K562 (cell line): ENCODE measurements around the gene CEBPB. TPM values are rescaled to one million over a fixed set of nuclear protein-coding genes. Genes with fewer than 3 reads are reported as not detected.

Experiments used
- ATAC-seq: fragments of 200-7000 bp; cut with Tn5 transposase; 3 replicates; pipeline ENCODE4 v1.9.1; 2020; ENCODE audit warnings: moderate library complexity
- BruUV-seq: library from RNA; stranded (reverse); fragments of 400-500 nt; replicated peaks from 2 replicates; lab custom pipeline; 2021; lab: Mats Ljungman, UMichigan
- CTCF ChIA-PET: fragments of 300-600 bp; formaldehyde crosslinking; extraction: SDS; loops from one replicate; lab custom pipeline; 2021; ENCODE audit warnings: low intra/inter-chr PET ratio; lab: Yijun Ruan, JAX
- POLR2A ChIA-PET: fragments of 300-600, 350-650 bp; sonication (Branson Sonifier 250); formaldehyde crosslinking; extraction: SDS; loops from one replicate; lab custom pipeline; 2021; ENCODE audit warnings: antibody characterized with exemption, inconsistent platforms; lab: Yijun Ruan, JAX
- DNase-seq, 4 experiments: peaks; one replicate each; pipeline versions ENCODE4 v3.0.0 to v3.0.0-alpha.2; 2011 to 2018; ENCODE audit warnings: low spot score in 3 of 4, mixed read lengths in 3 of 4; ENCODE audit errors: extremely low read depth in 1 of 4
- FAIRE-seq: peaks from 2 replicates; lab custom pipeline; 2011; peaks lifted over from hg19 to GRCh38; lab: Jason Lieb, UNC
- H2AFZ ChIP-seq: 2 replicates; pipeline ENCODE4 v1.6.0; 2011; ENCODE audit warnings: low read depth, low read length, control low read depth, inconsistent platforms
- H3K27ac ChIP-seq: fragments of 200-600 bp; 3 replicates; pipeline ENCODE4 v1.8.0; 2011; ENCODE audit warnings: low read depth, mild to moderate bottlenecking, control low read depth, inconsistent platforms, low read length, moderate library complexity, mixed read lengths; ENCODE audit errors: extremely low read depth
- H3K27me3 ChIP-seq, 2 experiments: fragments of 300-600 bp in 1 of 2; 2 replicates in 1 of 2; 3 replicates in 1 of 2; pipeline versions ENCODE4 v1.6.0 to v1.8.0; 2011; ENCODE audit warnings: inconsistent platforms in 2 of 2, low read length in 2 of 2, mild to moderate bottlenecking in 1 of 2, mixed read lengths in 1 of 2, moderate library complexity in 1 of 2; ENCODE audit not compliant: control insufficient read depth in 2 of 2, insufficient read depth in 2 of 2
- H3K36me3 ChIP-seq: fragments of 300-600 bp; 3 replicates; pipeline ENCODE4 v1.8.0; 2011; ENCODE audit warnings: mild to moderate bottlenecking, low read length, inconsistent platforms; ENCODE audit not compliant: control insufficient read depth, insufficient read depth
- H3K4me1 ChIP-seq, 2 experiments: fragments of 200-600 bp in 1 of 2; replicated peaks in 1 of 2; 2 replicates in 1 of 2; 3 replicates in 1 of 2; pipeline versions ENCODE4 v1.5.1 to v1.8.0; 2011; ENCODE audit warnings: inconsistent platforms in 2 of 2, low read length in 2 of 2, mild to moderate bottlenecking in 1 of 2, mixed read lengths in 1 of 2, moderate library complexity in 1 of 2; ENCODE audit not compliant: control insufficient read depth in 2 of 2, insufficient read depth in 2 of 2
- H3K4me2 ChIP-seq: 2 replicates; pipeline ENCODE4 v1.6.1; 2011; ENCODE audit warnings: low read length, control low read depth, inconsistent platforms, mixed read lengths; ENCODE audit not compliant: insufficient read depth
- H3K4me3 ChIP-seq: fragments of 200-600 bp; sonication (generic), shearing (Covaris generic); 2 replicates; pipeline ENCODE4 v1.5.1; 2016; ENCODE audit warnings: control low read depth, inconsistent platforms
- H3K79me2 ChIP-seq: fragments of 200-600 bp; 3 replicates; pipeline ENCODE4 v1.8.0; 2011; ENCODE audit warnings: low read length, inconsistent platforms; ENCODE audit not compliant: control insufficient read depth, insufficient read depth
- H3K9ac ChIP-seq, 2 experiments: 2 replicates each; pipeline versions ENCODE4 v1.6.0 to v1.6.1; 2011; ENCODE audit warnings: low read depth in 2 of 2, low read length in 2 of 2, control low read depth in 1 of 2, inconsistent platforms in 1 of 2, mild to moderate bottlenecking in 1 of 2, mixed read lengths in 1 of 2; ENCODE audit not compliant: insufficient read depth in 1 of 2
- H3K9me1 ChIP-seq: one replicate; pipeline ENCODE4 v1.6.0; 2011; ENCODE audit warnings: inconsistent platforms, mild to moderate bottlenecking, low read length, moderate library complexity; ENCODE audit not compliant: control insufficient read depth, insufficient read depth
- H3K9me3 ChIP-seq: replicated peaks from 2 replicates; pipeline ENCODE4 v1.5.1; 2011; ENCODE audit warnings: low read depth, low read length, inconsistent platforms; ENCODE audit not compliant: control insufficient read depth, insufficient read depth
- H4K20me1 ChIP-seq: replicated peaks from 2 replicates; pipeline ENCODE4 v1.6.1; 2011; ENCODE audit warnings: low read length, inconsistent platforms, mixed read lengths; ENCODE audit not compliant: control insufficient read depth, insufficient read depth
- ADNP ChIP-seq: fragments of 200-800 bp; sonication (Bioruptor generic); IDR thresholded peaks from 2 replicates; pipeline ENCODE4 v1.6.1; 2016; ENCODE audit warnings: missing genetic modification characterization, missing compliant biosample characterization
- ATF3 ChIP-seq, 2 experiments: fragments of 450-650 bp in 1 of 2; sonication (generic) in 1 of 2; formaldehyde crosslinking in 1 of 2; IDR thresholded peaks in 1 of 2; conservative IDR thresholded peaks in 1 of 2; 2 replicates each; pipeline versions ENCODE4 v1.6.1 to v1.8.1; 2016 to 2023; ENCODE audit warnings: mild to moderate bottlenecking in 2 of 2, moderate library complexity in 2 of 2, inconsistent platforms in 1 of 2, missing genetic modification reagents in 1 of 2
- ATF4 ChIP-seq: fragments of 450-650 bp; formaldehyde crosslinking; IDR thresholded peaks from 2 replicates; pipeline ENCODE4 v1.4.0; 2022; ENCODE audit warnings: mild to moderate bottlenecking, moderate library complexity
- BCOR ChIP-seq: fragments of 450-650 bp; IDR thresholded peaks from 2 replicates; pipeline ENCODE4 v1.6.1; 2016
- CAMTA2 ChIP-seq: fragments of 250-450 bp; sonication (Bioruptor Pico); conservative IDR thresholded peaks from 2 replicates; pipeline ENCODE4 v1.5.1; 2022
- CHD4 ChIP-seq: fragments of 200-600 bp; sonication (generic); IDR thresholded peaks from 3 replicates; pipeline ENCODE4 v1.6.1; 2012; ENCODE audit warnings: low read depth, mild to moderate bottlenecking, mixed read lengths, low read length, inconsistent platforms; ENCODE audit not compliant: insufficient read depth, insufficient replicate concordance, poor library complexity, severe bottlenecking
- HCFC1 ChIP-seq: IDR thresholded peaks from 2 replicates; pipeline ENCODE4 v1.6.1; 2012; ENCODE audit warnings: low read depth, low read length, improper control_type of control experiment
- HDAC2 ChIP-seq: fragments of 450-650 bp; IDR thresholded peaks from 2 replicates; pipeline ENCODE4 v1.6.1; 2016; ENCODE audit warnings: mild to moderate bottlenecking
- IRF2 ChIP-seq: sonication (generic); formaldehyde crosslinking; IDR thresholded peaks from 2 replicates; pipeline ENCODE4 v1.8.1; 2022; ENCODE audit warnings: mild to moderate bottlenecking, missing genetic modification reagents
- KDM1A ChIP-seq, 2 experiments: fragments of 450-650 bp; IDR thresholded peaks; 2 replicates each; pipeline ENCODE4 v1.6.1; 2016; ENCODE audit warnings: mild to moderate bottlenecking in 2 of 2
- MCM3 ChIP-seq: fragments of 450-650 bp; IDR thresholded peaks from 2 replicates; pipeline ENCODE4 v1.6.1; 2016
- MYNN ChIP-seq, 2 experiments: sonication (generic); formaldehyde crosslinking in 1 of 2; IDR thresholded peaks; 2 replicates each; pipeline versions ENCODE4 v1.5.0 to v1.6.1; 2016 to 2020; ENCODE audit warnings: antibody characterized with exemption in 1 of 2, missing genetic modification reagents in 1 of 2
- NFXL1 ChIP-seq: fragments of 450-650 bp; formaldehyde crosslinking; IDR thresholded peaks from 2 replicates; pipeline ENCODE4 v1.4.0; 2021; ENCODE audit warnings: mild to moderate bottlenecking
- RBM25 ChIP-seq: fragments of 200-400 bp; formaldehyde crosslinking; IDR thresholded peaks from 2 replicates; pipeline ENCODE4 v1.6.1; 2018; ENCODE audit warnings: low read length, low read depth, moderate library complexity; ENCODE audit not compliant: severe bottlenecking
- RCOR1 ChIP-seq, 2 experiments: IDR thresholded peaks; 2 replicates each; pipeline ENCODE4 v1.6.1; 2012; ENCODE audit warnings: low read depth in 2 of 2, low read length in 2 of 2, borderline replicate concordance in 1 of 2, improper control_type of control experiment in 1 of 2
- SAFB ChIP-seq: fragments of 200-400 bp; formaldehyde crosslinking; IDR thresholded peaks from 2 replicates; pipeline ENCODE4 v1.6.1; 2017; ENCODE audit warnings: low read depth, low read length, borderline replicate concordance
- SMARCA4 ChIP-seq: fragments of 450-650 bp; IDR thresholded peaks from 2 replicates; pipeline ENCODE4 v1.6.1; 2016
- SMARCA5 ChIP-seq: fragments of 450-650 bp; IDR thresholded peaks from 2 replicates; pipeline ENCODE4 v1.6.1; 2016
- U2AF1 ChIP-seq: fragments of 200-400 bp; formaldehyde crosslinking; optimal IDR thresholded peaks from 2 replicates; pipeline ENCODE3; 2017; ENCODE audit warnings: mild to moderate bottlenecking, low read depth, low read length, moderate library complexity
- ZBTB49 ChIP-seq: sonication (generic); formaldehyde crosslinking; IDR thresholded peaks from 2 replicates; pipeline ENCODE4 v1.8.0; 2022; ENCODE audit warnings: missing genetic modification reagents, mild to moderate bottlenecking, borderline replicate concordance
- ZNF444 ChIP-seq: fragments of 250-450 bp; sonication (Bioruptor Pico); IDR thresholded peaks from 2 replicates; pipeline ENCODE4 v1.4.0; 2020; ENCODE audit warnings: mild to moderate bottlenecking, moderate library complexity
- ZNF586 ChIP-seq: fragments of 450-650 bp; formaldehyde crosslinking; conservative IDR thresholded peaks from 2 replicates; pipeline ENCODE4 v1.4.0; 2020; ENCODE audit warnings: mild to moderate bottlenecking, moderate library complexity
- WGBS: fragments of 100-300 bp; shearing (Covaris generic); methylation state at CpG from one replicate; pipeline ENCODE4 v1.1.6; 2016; ENCODE audit warnings: low coverage, mixed read lengths; ENCODE audit not compliant: insufficient coverage; ENCODE audit errors: missing lambda C conversion rate; 5-methylcytosine and 5-hydroxymethylcytosine counted together
- in situ Hi-C: fragments of 300-500 bp; cut with MboI; formaldehyde crosslinking; loops from 4 replicates; pipeline ENCODE4 v1.15.0; 2018; ENCODE audit warnings: inconsistent platforms, mixed read lengths
- intact Hi-C: fragments of 100-400 bp; cut with micrococcal nuclease; formaldehyde crosslinking; loops from 2 replicates; pipeline ENCODE4 v1.14.2; 2022
- polyA plus RNA-seq, 8 experiments: library from polyadenylated mRNA; depleted of rRNA in 4 of 8; stranded (reverse) in 5 of 8; unstranded in 3 of 8; fragments of >200 nt; fragmentation: Nextera tagmentation in 2 of 8; fragmentation: Illumina TruSeq in 1 of 8; extraction: Ambion mirVana in 2 of 8; extraction: Trizol in 1 of 8; gene quantifications; 2 replicates each; pipeline versions ENCODE4 v1.2.1 to v1.2.3, GENCODE V29; 2011 to 2014; ENCODE audit warnings: inconsistent platforms in 1 of 8, missing spikeins in 1 of 8
- total RNA-seq, 7 experiments: library from RNA; depleted of rRNA in 6 of 7; stranded (reverse); fragments of >200 nt in 6 of 7; fragmentation: Illumina TruSeq in 2 of 7; extraction: Trizol in 2 of 7; gene quantifications; 2 replicates each; pipeline versions ENCODE4 v1.2.1 to v1.2.3, GENCODE V29; 2011 to 2021; ENCODE audit warnings: low replicate concordance in 1 of 7

Gene CEBPB
- total and polyA plus RNA-seq, 9 of the 15 experiments (the other 6 are each of a cell fraction or from before 2014, with no cell fraction given) = 1.2 to 72.6 (median 7.8) TPM

- CTCF ChIA-PET = no interaction called here
- intact Hi-C loops = no loop called here
- no TSS peak for BruUV-seq
- Histone ChIP-seq H3K36me3 (no peaks in the 10 kb centered on the region), H3K4me2 (no peak overlapping the region), H3K4me3 (no peak overlapping the region), H3K9ac (no peak overlapping the region), H2AFZ (no peak overlapping the region), H3K79me2 (no peaks in the 10 kb centered on the region), H3K27ac (no peak overlapping the region), H4K20me1 (no peaks in the 10 kb centered on the region), H3K9me3 (no peaks in the 10 kb centered on the region; the same call in 1 of the 2 replicates), H3K4me1 (peaks cover 0 to 16% of the 10 kb centered on the region in 2 experiments; a peak in 3 of 5 replicates), H3K27me3 (peaks cover 10 to 27% of the 10 kb centered on the region in 2 experiments), H3K9me1 (no peaks in the 10 kb centered on the region)
- DNase-seq = no peak
- no peak for ATAC-seq
- no peak for FAIRE-seq
- 28% methylated on average over 6 of the region's 6 CpGs for WGBS
- POLR2A ChIA-PET = interaction anchor here (0.7 kb wide), 1 partner anchor 14 kb away, joined by 3 read pairs; no protein-coding TSS in a partner anchor
- in situ Hi-C loops = no loop called here
- TF ChIP-seq KDM1A (IDR thresholded peaks at IDR 0.05) (peak; percentile 73 to 77), CAMTA2 (CRISPR knock-in tag) (no peak), SMARCA5 (peak; percentile 65), ADNP (tag) (peak; percentile 90), NFXL1 (no peak), SAFB (no peak), ATF4 (no peak), HDAC2 (peak; percentile 59; the same call in 1 of the 2 replicates), BCOR (peak; percentile 90), SMARCA4 (no peak), CHD4 (peak; percentile 74), MYNN (IDR thresholded peaks at IDR 0.05) (no peak), MYNN (CRISPR knock-in tag; IDR thresholded peaks at IDR 0.05) (no peak), ZBTB49 (CRISPR knock-in tag) (no peak), ATF3 (IDR thresholded peaks at IDR 0.05) (no peak), ATF3 (CRISPR knock-in tag; conservative IDR thresholded peaks at IDR 0.05) (no peak), MCM3 (no peak), HCFC1 (no peak), U2AF1 (no peak), RBM25 (peak; percentile 96), ZNF444 (CRISPR knock-in tag) (no peak), IRF2 (no peak), ZNF586 (no peak), RCOR1 (IDR thresholded peaks at IDR 0.05; ENCODE audit: borderline replicate concordance in 1 of 2, low read depth in 2 of 2, low read length in 2 of 2) (peak in 1 of 2 experiments; percentile 69; a peak in 3 of 4 replicates)
Measured at GRCh38 chr20:50242178-50242514, 51.5 kb downstream of the CEBPB start.
